Activated T-cell treated with anti-CD3 and anti-CD28 coated beads, Interleukin-2, amount 50 U/mL, for 48 hours (primary cell): ENCODE results near the gene ARHGEF38.
"Not testable (repeated sequence)": the region's sequence is repeated elsewhere in the genome, so short reads cannot be mapped to it uniquely, and the experiment has no call there.

Source experiments
- DNase-seq, 2 experiments: peaks; one replicate each; pipeline ENCODE4 v3.0.0-alpha.2; 2020

ARHGEF38 gene

DNA sequence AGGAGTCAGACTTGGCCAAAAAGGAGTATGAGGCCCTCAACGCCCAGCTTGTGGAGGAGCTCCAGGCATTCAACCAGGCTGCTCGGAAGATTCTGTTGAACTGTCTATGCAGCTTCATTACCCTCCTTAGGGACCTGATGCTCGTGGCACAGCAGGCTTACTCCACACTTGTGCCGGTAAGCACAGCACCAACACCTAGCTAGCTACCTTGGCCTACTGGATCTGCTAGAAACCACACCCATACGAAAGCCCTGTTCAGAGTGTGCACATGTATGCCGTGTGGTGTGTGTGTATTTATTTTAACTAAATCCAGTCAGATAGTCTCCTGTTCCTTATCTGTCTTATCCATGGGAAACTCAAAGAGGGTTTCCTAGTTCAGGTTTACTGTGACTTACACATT, 106.8 kb downstream of the ARHGEF38 start:
- no peak for DNase-seq

DNA sequence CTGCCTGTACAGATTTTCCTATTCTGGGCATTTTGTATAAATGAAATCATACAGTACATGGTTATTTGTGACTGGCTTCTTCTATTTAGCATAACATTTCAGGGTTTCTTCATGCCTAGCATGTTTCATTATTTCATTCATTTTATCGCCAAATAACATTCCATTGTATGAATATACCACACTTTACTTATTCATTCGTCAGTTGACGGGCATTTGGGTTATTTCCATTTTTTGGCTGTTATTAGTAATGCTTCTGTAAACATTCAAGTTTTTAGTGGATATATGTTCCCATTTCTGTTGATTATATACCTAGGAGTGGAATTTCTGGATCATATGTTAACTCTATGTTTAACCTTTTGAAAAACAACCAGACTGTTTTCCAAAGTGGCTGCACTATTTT, 108.6 kb downstream of the ARHGEF38 start:
- DNase-seq, result no peak

DNA sequence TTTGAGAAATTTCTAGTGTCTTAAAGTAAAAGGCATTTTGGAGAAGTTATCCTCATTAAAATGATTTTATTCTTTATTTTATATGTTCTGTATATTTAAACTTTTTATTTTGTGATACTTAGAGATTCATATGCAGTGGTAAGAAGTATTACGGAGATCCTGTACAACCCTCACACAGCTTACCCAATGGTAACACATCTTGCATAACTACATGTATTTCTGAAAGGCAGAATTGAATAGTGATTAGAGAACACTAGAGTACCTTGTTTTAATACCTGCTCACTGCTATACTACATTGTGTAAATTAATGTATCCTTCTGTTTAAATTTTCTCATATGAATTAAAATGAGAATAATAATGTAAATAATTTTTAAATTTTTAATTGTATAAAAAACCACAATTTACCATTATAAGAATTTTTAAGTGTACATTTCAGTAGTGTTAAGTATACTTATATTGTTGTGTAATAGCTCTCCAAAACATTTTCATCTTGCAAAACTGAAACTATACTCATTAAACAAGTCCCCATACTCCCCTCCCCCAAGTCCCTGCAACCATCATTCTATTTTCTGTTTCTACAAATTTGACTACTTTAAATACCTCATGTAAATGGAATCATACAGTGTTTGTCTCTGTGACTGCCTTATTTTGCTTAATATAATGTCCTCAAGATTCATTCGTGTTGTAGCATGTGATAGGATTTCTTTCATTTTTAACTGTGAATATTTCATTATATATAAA, 110.7 kb downstream of the ARHGEF38 start:
- no peak for DNase-seq

DNA sequence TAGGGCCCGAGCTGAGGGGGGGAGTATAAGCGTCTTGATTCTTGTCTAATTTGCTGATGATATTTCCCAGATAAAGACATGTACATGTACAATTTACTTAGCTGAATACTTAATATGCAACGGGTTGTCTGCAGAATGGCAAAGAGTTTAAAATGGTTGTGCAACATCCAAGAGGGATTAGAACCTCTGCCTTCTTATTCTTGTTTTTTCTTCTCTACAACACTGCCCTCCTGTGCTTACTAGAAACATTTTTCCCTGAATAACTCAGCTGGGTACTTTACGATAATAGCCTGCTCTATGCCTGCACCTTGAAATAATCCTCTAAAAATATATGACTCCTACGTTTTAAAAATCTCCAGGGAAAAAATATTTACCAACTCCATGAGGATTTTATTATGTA, 114.3 kb downstream of the ARHGEF38 start:
- no peak for DNase-seq

DNA sequence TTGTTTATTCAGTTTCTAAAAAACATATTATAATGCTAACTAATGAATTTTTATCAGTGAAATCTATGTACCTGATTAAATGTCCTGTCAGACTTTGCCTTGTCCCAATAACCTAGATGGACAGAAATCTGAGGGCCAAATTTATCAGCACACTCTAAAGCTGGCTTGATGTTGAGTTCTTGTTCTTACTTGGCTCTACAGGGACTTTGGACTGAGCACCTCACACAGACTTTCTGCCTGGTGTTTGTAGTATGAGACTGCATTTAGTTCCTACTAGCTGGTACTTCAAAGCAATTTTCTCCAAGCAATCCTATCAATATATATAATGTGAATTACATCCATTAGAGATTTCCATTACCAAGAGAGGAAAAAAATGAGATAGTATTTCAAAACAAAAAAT, 118.3 kb downstream of the ARHGEF38 start:
- no peak for DNase-seq

DNA sequence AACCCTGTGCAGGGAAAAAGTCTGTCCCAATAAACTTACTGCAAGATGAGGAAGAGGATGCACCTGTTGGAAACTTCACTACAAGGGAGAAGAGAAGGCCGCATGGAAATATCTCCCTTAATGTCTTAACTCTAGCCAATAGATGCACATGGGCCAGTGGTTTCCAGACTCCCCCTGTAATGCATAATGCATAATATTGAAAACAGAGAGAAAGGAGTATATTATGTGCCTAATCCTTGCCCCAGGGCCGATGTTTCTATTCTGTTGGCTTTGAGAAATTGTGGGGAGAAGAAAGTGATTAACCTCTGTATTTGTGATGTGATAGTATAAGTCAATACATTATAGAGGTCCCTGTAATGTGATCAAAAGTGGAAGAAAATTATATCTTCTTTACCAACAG, 118.9 kb downstream of the ARHGEF38 start:
- no peak for DNase-seq

DNA sequence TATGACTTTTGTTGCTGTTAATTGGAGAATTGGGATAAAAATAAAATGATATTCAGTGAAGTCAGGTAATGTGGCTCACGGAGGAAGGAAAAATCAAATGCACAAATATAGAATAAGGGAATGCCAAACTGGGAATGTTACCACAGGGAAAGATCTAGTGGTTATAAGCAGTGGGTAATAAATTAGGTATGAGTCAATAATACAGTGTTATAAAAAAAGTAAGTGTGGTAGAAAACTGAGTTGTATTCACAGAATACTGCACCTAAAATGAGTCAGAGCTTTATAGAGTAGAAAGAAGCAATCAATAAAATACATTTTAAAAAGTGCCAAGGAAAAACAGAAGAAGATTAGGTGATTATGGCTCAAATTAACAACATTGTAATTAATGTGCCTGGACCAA, 121.6 kb downstream of the ARHGEF38 start:
- DNase-seq, result no peak

DNA sequence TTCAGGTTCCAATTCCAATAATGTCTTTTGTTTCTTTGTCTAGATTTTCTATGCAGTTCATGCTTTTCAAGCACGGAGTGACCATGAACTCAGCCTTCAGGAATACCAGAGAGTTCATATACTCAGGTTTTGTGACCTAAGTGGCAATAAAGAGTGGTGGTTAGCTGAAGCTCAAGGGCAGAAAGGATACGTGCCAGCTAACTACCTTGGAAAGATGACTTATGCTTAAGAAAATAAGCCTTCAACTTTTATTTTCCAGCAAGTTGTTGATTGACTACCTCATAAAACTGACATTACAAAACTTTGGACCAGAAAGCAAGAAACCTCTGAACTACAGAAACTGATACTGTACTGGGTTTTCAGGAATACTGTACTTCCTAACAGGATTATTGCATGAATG, 125.3 kb downstream of the ARHGEF38 start:
- DNase-seq, result no peak

DNA sequence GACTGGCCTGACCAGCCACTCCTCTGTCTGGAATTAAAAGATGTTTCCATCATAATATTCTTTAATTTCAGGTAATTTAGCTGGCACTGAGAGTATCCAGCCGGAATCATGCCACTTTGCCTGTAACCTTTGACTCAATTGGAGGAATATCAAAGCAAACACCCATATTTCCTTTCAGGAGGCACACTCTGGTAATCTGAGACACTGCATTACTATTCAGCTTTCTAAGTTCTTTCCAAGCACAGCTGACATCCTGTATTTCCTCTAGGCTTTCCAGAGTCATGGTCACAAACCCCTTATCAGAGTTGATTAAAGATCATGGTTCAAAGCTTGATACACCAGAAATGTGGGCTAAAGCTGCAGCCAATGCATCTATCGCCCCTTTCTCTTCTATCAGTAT, 126.8 kb downstream of the ARHGEF38 start:
- DNase-seq, result no peak

DNA sequence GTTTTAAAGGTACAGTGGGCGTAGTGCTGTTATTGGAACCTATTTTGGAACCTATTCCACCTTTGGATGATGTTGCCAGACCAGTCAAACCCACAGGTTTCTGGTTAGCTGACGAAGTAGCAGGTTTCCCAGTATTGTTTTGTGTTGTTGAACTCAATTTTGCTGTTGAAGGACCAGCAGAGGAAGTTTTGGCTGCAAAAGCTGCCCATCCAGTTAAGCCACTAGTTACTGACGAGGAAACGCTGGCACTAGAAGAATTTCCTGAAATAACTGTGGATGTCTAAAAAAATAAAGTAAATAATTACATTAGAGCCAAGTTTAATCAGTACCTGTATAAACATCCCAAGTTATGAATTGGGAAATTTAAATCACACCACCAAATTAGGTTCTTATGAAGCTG, 130.6 kb downstream of the ARHGEF38 start:
- no peak for DNase-seq

DNA sequence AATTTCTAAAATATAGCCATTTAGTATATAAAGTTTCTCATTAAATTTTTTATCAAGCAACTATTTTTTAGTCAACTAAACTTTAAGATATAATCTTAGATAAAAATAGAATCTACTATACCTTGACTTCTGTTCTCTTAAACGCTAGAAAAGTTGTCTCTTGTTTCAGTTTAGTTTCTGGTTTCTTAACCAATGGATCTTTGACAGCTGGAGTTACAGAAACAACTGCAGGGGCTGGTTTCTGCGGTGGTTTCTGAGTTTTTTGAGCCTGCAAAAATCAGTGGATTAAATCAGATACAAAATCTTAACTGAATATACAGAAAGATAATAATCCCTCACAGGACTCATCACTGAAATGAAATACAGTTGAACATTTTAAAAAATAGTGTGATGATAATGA, 134.2 kb downstream of the ARHGEF38 start:
- no peak for DNase-seq

DNA sequence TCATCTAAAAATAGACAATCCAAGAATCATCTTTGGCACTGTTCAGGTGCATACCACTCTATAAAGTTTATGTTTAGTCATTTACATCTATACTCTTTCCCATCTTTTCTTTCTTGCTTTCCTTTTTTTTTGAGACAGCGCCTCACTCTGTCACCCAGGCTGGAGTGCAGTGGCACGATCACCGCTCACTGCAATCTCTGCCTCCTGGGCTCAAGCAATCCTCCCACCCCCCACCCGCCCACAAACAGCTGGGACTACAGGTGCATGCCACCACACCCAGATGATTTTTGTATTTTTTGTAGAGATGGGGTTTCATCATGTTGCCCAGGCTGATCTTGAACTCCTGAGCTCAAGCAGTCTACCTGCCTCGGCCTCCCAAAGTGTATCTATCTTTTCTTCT, 142.4 kb downstream of the ARHGEF38 start:
- not testable (repeated sequence) for DNase-seq

DNA sequence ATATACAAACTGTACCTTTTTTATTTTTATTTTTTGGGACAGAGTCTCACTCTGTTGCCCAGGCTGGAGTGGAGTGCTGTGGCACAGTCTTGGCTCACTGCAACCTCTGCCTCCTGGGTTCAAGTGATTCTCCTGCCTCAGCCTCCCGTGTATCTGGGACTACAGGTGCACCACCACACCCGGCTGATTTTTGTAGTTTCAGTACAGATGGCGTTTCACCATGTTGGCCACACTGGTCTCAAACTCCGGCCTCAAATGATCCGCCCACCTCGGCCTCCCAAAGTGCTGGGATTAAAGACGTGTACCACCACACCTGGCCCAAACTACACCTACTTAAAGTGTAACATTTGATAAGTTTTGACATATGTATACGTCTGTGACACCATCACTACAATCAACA, 143.4 kb downstream of the ARHGEF38 start:
- DNase-seq, result not testable (repeated sequence)

DNA sequence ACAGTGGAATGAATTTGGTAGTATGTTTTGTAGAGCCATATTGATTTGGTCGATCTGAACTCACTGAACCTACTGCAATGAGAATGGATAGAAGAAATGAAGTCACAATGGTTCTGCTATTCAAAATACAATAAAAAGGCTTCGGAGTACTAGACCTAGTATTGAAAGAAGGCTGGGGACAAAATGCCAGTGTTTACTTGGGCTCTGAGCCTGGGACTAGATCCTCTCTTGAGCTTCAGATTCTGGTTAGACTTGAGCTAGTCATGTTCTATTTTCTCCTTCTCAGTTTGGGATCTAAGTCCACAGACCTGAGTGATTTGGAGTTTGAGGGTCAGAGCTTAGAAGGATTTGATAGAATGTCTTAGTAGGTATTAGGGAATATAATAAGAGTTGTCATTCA, 146.2 kb downstream of the ARHGEF38 start:
- no peak for DNase-seq

DNA sequence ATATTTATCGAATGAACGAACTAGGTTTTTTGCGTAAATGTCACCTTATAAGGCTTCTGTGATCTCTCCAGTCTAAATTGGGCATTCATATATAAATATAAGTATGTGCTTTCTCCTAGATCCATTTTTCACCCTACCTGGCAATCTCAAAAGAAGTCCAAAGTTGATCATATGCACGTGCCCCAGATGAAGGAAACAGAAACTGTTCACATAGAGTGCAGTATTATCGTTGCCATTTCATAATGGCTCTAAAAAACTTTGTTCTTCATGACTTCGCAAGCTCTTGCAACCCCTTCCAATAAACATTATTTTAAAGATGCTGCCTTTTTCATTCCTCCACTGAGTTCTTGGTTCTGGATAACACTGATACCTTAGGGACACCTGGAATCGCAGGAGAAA, 155.4 kb downstream of the ARHGEF38 start:
- DNase-seq, result no peak

DNA sequence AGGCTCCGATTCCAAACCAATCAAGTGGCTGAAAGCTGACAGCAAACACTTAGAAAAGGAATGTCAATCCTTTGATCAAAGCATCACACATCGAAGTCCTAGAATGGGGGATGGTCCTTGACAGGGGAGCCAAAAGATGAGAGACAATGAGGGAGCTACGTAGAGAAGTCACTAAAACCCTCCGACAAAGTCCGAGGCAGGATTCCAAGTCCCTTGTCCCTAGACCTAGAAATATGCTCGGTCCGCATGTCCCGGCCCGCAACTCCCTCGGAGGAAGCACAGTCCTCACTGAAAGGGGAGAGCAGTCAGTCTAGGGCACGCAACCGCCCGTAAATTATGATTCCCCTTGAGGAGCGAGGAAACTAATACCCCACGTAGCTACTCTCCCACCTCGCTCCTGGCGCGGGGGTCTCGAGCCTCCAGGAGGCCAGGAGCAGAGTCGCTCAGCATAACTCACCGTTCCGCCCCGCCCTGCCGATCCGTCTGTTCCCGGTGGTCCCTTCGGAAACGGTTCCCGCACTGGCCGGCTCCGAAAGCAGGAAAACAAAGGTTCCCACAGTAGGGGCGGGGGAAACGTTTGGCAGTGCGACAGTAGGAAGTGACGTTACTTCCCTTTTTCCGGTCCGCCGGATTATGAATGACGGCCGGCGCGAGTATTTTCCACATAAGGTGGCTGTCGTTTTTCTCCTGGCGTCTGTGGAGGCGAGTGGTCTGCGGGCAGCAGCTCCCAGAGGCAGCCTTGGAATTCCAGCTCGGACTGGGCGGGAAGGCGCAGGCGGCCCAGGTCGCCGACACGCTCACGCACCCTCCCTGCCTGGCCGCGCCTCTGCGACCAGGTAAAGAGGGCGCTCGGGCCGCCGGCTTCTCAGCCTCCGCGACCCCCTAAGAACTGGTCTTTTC, 156.0 kb downstream of the ARHGEF38 start, which contains the start of the genes GSTCD and INTS12:
GSTCD (plus strand) TSS at position 604 of the 900 bp plus-strand sequence. CDS start 8,830 bp downstream, outside the sequence.
INTS12 (minus strand) TSS at position 509 of the 900 bp plus-strand sequence. CDS start 8,684 bp downstream, outside the sequence.
- DNase-seq, result peak; percentile 95

DNA sequence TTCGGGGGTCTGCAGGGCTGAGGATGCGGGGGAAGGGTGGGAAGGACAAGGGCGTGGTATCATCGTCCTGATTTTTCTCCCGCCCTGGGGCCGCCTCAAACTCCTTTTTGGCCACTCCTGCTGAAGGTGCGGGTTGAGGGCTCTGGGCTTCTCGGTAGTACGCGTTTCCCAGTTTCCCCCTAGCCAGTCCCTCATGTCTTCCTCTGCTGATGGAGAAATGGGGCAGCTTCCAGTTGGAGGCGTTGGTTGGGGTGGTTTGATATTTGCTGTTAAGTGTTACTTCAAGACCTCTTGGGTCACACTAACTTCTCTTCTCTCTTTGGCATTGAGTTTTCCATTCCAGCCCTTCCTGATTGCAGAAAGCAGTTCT, 156.6 kb downstream of the ARHGEF38 start:
- peak in 1 of 2 experiments; percentile 51 for DNase-seq

DNA sequence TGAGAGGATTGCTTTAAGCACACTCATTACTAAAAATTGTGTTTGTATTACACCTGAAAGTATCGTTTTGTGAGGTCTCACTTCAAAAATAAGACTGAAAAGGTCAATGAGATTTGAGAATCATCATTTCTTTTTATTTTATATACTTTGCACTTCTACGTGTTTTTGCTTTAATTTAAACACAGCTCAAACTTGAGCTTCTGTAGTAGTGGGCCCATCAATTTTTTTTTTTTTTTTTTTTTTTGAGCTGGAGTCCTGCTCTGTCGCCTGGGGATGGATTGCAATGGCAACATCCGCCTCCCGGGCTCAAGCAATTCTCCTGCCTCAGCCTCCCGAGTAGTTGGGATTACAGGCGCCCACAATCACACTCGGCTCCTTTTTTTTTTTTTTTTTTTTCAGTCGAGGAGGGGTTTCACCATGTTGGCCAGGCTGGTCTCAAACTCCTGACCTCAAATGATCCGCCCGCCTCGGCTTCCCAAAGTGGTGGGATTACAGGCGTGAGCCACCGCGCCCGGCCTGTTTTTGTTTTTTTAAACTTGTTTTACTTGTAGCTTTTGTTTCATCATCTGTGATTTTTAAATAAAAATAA, 157.7 kb downstream of the ARHGEF38 start:
- no peak for DNase-seq

DNA sequence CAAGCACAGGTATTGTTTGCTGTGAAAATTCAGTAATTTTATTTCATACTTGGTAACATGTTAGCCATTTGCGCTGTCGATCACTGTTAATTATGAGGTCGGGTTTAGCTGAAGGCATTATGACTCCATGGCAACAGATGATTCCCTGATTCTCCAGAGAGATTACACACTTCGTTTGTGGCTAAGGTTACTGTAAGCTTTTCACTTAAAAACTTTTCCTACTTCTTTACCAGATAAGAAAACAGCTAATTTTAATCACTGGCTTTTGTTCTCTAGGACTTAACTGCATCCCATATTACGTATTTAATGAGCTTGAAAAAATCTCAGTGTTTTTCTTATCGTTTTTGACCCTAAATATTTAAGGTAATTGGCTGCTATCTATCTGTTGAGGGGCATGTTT, 158.3 kb downstream of the ARHGEF38 start:
- no peak for DNase-seq

DNA sequence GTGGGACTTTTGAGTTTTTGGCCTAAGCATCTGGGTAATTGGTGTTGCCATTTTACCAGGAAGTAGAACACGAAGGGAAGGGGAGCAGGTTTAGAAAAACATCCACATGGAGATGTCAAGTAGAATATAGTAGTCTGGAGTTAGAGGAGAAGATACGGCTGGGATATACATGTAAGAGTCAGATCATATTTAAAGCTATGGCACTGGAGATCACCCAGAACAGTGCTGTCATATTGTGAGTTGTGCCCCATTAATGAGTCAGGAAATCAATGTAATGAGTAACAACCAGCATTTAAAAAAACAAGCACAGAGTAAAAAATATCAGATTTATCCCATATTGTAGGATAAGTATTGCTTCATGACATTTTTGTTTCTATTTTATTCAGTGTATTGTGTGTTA, 160.3 kb downstream of the ARHGEF38 start:
- DNase-seq, result no peak

DNA sequence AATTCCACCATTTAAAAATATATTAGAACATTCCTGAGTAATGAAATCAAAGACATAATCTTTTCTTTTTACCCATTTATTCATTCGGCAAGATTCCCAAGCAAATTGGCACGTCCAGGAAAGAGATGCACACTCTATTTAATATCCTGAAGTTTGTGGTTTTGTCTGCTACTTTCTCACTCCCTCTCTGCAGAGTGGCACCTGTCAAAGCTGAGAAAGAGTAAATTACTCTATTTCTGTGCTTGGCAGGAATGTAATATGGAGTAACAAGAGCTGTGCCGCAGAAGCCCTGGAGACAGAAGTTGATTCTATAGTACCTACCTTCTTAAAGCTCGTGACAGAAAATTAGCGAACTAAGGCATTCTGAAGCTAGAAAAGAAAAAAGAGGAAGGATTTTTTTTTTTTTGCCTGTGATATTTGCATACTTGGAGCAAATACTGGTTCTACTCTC, 161.7 kb downstream of the ARHGEF38 start:
- DNase-seq, result no peak

DNA sequence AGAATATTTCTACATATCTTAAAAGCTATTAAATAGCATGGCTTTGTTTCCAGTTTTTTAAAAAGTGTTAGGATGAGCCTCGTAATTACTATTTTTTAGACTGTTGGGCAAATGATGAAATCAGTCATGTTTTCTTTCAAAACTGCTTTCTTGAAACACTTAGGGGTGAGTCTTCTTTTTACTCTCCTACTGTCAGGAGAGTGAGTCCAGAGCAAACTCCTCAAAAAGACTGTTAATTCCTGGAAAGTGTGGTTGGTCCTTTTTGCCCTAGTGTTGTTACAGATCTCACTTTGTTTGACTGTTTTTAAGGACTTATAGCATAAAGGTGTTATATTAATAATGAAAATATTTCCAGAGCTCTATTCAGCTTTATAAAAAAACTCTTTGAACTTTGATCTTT, 162.5 kb downstream of the ARHGEF38 start:
- no peak for DNase-seq

DNA sequence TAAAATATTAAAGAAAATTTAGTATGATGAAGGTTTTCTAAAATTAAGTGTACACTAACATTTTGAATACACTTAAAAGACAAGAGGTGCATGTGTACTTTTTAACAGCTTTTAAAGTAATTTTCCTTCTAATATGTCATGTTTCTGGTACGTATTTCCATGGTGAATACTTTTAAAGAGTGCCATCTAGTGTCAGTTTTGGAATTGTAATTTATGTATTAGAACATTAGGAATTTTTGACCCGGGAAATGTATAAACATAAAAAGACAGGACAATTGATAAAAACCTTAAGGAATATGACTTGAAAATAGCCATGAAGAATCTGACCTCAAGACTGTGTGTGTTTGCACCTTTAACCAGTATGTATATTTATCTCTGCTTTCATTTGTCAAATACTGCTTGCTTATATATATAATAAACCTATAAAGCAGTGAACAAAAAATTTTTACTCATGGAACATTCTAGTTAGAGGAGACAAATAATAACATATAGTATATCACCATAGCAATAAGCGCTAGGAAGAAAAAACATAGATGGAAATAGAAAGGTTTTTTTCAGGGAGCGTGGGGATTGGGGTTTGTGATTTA, 163.4 kb downstream of the ARHGEF38 start:
- no peak for DNase-seq
